Activated CD8-positive, alpha-beta T cell treated with anti-CD3 and anti-CD28 coated beads for 36 hours (primary cell): ENCODE measurements around the gene MDH2. TPM values are rescaled to one million over a fixed set of nuclear protein-coding genes. Genes with fewer than 3 reads are reported as not detected.

Source experiments
- ATAC-seq: fragments of 200-7000 bp; cut with Tn5 transposase; one replicate; pipeline ENCODE4 v1.10.0; 2021; ENCODE audit warnings: mild to moderate bottlenecking, moderate library complexity
- CTCF ChIA-PET: fragments of 350-600 bp; sonication (Branson Sonifier 250); formaldehyde crosslinking; loops from one replicate; lab custom pipeline; 2021; ENCODE audit warnings: antibody characterized with exemption; lab: Charles Lee
- POLR2A ChIA-PET: fragments of 350-600 bp; sonication (Branson Sonifier 250); formaldehyde crosslinking; loops from one replicate; lab custom pipeline; 2021; ENCODE audit warnings: antibody characterized with exemption; lab: Charles Lee
- DNase-seq: peaks from one replicate; pipeline ENCODE4 v3.0.0-alpha.2; 2020
- H3K27ac Mint-ChIP-seq: one replicate; pipeline ENCODE4 v1.8.0; 2021; ENCODE audit warnings: mild to moderate bottlenecking, mixed read lengths
- H3K27me3 Mint-ChIP-seq: one replicate; pipeline ENCODE4 v1.8.0; 2021; ENCODE audit warnings: mixed read lengths
- H3K36me3 Mint-ChIP-seq: one replicate; pipeline ENCODE4 v1.8.0; 2021; ENCODE audit warnings: low read depth, mixed read lengths
- H3K4me1 Mint-ChIP-seq: one replicate; pipeline ENCODE4 v1.8.0; 2021; ENCODE audit warnings: low read depth, mixed read lengths
- H3K4me3 Mint-ChIP-seq: one replicate; pipeline ENCODE4 v1.8.0; 2021; ENCODE audit warnings: mild to moderate bottlenecking, moderate library complexity, mixed read lengths
- H3K9me3 Mint-ChIP-seq: one replicate; pipeline ENCODE4 v1.8.0; 2021; ENCODE audit warnings: mixed read lengths
- CTCF ChIP-seq: fragments of 200-600 bp; IDR thresholded peaks from one replicate; pipeline ENCODE4 v1.8.0; 2022; ENCODE audit warnings: antibody characterized with exemption, mild to moderate bottlenecking
- intact Hi-C: fragments of 100-400 bp; cut with micrococcal nuclease; formaldehyde crosslinking; loops from one replicate; pipeline ENCODE4 v1.10.0; 2022
- total RNA-seq, 2 experiments: library from RNA; stranded (reverse); gene quantifications; one replicate each; pipeline ENCODE4 v1.2.3, GENCODE V29; 2021

MDH2 gene, protein sequence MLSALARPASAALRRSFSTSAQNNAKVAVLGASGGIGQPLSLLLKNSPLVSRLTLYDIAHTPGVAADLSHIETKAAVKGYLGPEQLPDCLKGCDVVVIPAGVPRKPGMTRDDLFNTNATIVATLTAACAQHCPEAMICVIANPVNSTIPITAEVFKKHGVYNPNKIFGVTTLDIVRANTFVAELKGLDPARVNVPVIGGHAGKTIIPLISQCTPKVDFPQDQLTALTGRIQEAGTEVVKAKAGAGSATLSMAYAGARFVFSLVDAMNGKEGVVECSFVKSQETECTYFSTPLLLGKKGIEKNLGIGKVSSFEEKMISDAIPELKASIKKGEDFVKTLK
- 100 to 1,000 TPM; 278 to 292 TPM for total RNA-seq

- DNase-seq, result peak; percentile 95
- intact Hi-C loops, result no loop called here
- Mint-ChIP-seq H3K36me3 (peaks cover 45% of the 10 kb centered on the region), H3K4me1 (peaks cover 46% of the 10 kb centered on the region), H3K4me3 (peak within 1 kb of the TSS; percentile 89), H3K27ac (peak within 1 kb of the TSS; percentile 98), H3K27me3 (no peaks in the 10 kb centered on the region), H3K9me3 (no peaks in the 10 kb centered on the region)
- ATAC-seq, result peak; percentile 96
- TF ChIP-seq CTCF, result no peak
- ChIA-PET CTCF (interaction anchor here (0.6 to 2.1 kb wide), 4 partner anchors 10 to 266 kb away, joined by 3 to 8 read pairs (median 4); no protein-coding TSS in a partner anchor), POLR2A (interaction anchor here (0.6 to 1.8 kb wide), 17 partner anchors 9 to 309 kb away, joined by 3 to 10 read pairs (median 3); partner anchors contain the start of genes HIP1 and RHBDD2)
Observed at GRCh38 chr7:76047811-76048667, at the start of gene MDH2, which contains the start of gene STYXL1. TSS of gene MDH2 (plus strand) at chr7:76048106. CDS start at chr7:76048161, 55 bp downstream. TSS of gene STYXL1 (minus strand) at chr7:76048000. CDS start at chr7:76030523, 17,477 bp downstream.

DNA sequence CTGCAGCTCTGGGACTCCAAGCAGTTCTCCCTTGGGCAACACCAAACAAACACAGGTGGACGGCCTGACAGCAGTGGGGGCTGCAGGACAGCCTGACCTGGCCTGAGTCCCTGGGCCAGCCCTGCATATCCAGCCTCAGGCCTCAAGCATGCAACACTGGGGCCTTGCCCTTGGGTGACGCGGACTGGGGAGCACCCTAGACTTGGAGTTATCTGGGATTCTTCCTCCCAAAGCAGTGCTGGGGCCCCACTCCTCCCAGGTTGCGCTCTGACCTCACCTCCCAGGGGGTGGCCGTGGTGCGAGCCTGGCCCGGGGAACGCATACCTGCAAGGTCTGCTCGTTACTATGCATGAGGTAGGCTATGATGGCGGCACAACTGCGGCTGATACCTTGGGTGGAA lies 47.3 kb upstream of the MDH2 start:
- TF ChIP-seq CTCF, result no peak
- intact Hi-C loops, result loop anchor here (10.0 kb wide), 1 partner anchor 226 kb away; the partner anchor contains the start of gene CCL26
- no peak for DNase-seq
- H3K27ac Mint-ChIP-seq, result no peak overlapping the region
- no peak for ATAC-seq
- H3K36me3 Mint-ChIP-seq, result peaks cover 21% of the 10 kb centered on the region
- H3K27me3 Mint-ChIP-seq, result no peaks in the 10 kb centered on the region
- CTCF ChIA-PET, result interaction anchor here (2.0 kb wide), 1 partner anchor 20 kb away, joined by 10 read pairs; no protein-coding TSS in a partner anchor
- no peak overlapping the region for H3K4me3 Mint-ChIP-seq
- POLR2A ChIA-PET, result no interaction called here
- H3K9me3 Mint-ChIP-seq, result no peaks in the 10 kb centered on the region
- peaks cover 10% of the 10 kb centered on the region for H3K4me1 Mint-ChIP-seq

GRCh38 chr7:76002139-76002538 lies 45.8 kb upstream of the MDH2 start:
- no peaks in the 10 kb centered on the region for H3K27me3 Mint-ChIP-seq
- ChIA-PET CTCF (interaction anchor here (2.0 kb wide), 1 partner anchor 18 kb away, joined by 10 read pairs; no protein-coding TSS in a partner anchor), POLR2A (interaction anchor here (0.6 kb wide), 1 partner anchor 16 kb away, joined by 3 read pairs; no protein-coding TSS in a partner anchor)
- DNase-seq (no peak), ATAC-seq (no peak)
- no peak overlapping the region for H3K4me3 Mint-ChIP-seq
- no peak for TF ChIP-seq CTCF
- intact Hi-C loops, result loop anchor here (10.0 kb wide), 1 partner anchor 227 kb away; the partner anchor contains the start of gene CCL26
- no peaks in the 10 kb centered on the region for H3K9me3 Mint-ChIP-seq
- H3K4me1 Mint-ChIP-seq, result peaks cover 7% of the 10 kb centered on the region
- H3K36me3 Mint-ChIP-seq, result peaks cover 16% of the 10 kb centered on the region
- H3K27ac Mint-ChIP-seq, result no peak overlapping the region

DNA sequence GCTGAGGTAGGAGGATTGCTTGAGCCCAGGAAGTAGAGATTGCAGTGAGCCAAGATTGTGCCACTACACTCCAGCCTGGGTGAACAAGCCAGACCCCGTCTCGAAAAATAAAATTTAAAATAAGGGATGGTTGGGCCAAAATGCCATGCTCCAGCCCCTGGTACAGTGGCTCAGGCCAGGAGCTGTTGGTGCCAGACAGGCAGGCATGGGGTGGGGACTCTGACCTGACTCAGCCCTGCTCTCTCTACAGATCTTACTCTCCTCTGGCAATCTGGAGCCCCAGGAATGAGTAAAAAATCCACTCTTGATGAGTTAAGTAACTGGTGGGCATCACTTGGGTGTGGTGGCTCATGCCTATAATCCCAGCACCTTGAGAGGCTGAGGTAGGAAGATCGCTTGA lies 45.1 kb upstream of the MDH2 start:
- no peaks in the 10 kb centered on the region for H3K9me3 Mint-ChIP-seq
- ChIA-PET POLR2A (interaction anchor here (0.7 kb wide), 1 partner anchor 88 kb away, joined by 3 read pairs; the partner anchor contains the start of gene POR), CTCF (interaction anchor here (1.8 to 2.0 kb wide), 2 partner anchors 17 to 18 kb away, joined by 6 to 10 read pairs; no protein-coding TSS in a partner anchor)
- H3K27me3 Mint-ChIP-seq, result no peaks in the 10 kb centered on the region
- no peak for DNase-seq
- no peak overlapping the region for H3K4me3 Mint-ChIP-seq
- peaks cover 7% of the 10 kb centered on the region for H3K4me1 Mint-ChIP-seq
- intact Hi-C loops, result loop anchor here (10.0 kb wide), 1 partner anchor 228 kb away; the partner anchor contains the start of gene CCL26
- no peak for ATAC-seq
- peaks cover 16% of the 10 kb centered on the region for H3K36me3 Mint-ChIP-seq
- no peak overlapping the region for H3K27ac Mint-ChIP-seq
- no peak for TF ChIP-seq CTCF
